Endothelial cell of umbilical vein (primary cell): ENCODE data around the gene SEH1L.

Experiments used
- CTCF ChIP-seq, 2 donors: IDR thresholded peaks; 1 replicate in 1 of 2; 2 replicates in 1 of 2; pipeline ENCODE4 v1.5.1; 2011; ENCODE audit warnings: low read length in 2 of 2, mild to moderate bottlenecking in 2 of 2, moderate library complexity in 2 of 2, control low read depth in 1 of 2, inconsistent platforms in 1 of 2, low read depth in 1 of 2; ENCODE audit not compliant: insufficient read depth in 1 of 2; ENCODE audit errors: extremely low read depth in 1 of 2
- EZH2 ChIP-seq: IDR thresholded peaks from 2 replicates; pipeline ENCODE4 v1.6.1; 2012; ENCODE audit warnings: borderline replicate concordance, low read depth, mild to moderate bottlenecking, moderate library complexity, low read length, inconsistent platforms; ENCODE audit not compliant: severe bottlenecking
- POLR2A ChIP-seq: IDR thresholded peaks from 2 replicates; pipeline ENCODE4 v1.6.1; 2012; ENCODE audit warnings: low read depth, mild to moderate bottlenecking, control low read depth, low read length

- TF ChIP-seq POLR2A (no peak), EZH2 (no peak), CTCF (IDR thresholded peaks at IDR 0.05; ENCODE audit: extremely low read depth in 1 of 2, insufficient read depth in 1 of 2, low read depth in 1 of 2, low read length in 2 of 2) (no peak)
These were observed 41.7 kb upstream of the SEH1L start for GRCh38 chr18:12906119-12906518.
